Neural cell (in vitro differentiated cells): ENCODE results near the gene IQCN.

Experiments
- EP300 ChIP-seq: fragments of 450-650 bp; conservative IDR thresholded peaks from 2 replicates; pipeline ENCODE4 v1.6.1; 2014; ENCODE audit warnings: antibody characterized with exemption, mild to moderate bottlenecking, moderate library complexity; ENCODE audit not compliant: poor library complexity, severe bottlenecking
- EZH2 ChIP-seq: fragments of 200-600, 300-800 bp; shearing (Covaris generic), sonication (generic); IDR thresholded peaks from 2 replicates; pipeline ENCODE4 v1.6.1; 2014; ENCODE audit warnings: antibody characterized with exemption, low read length, borderline replicate concordance, mild to moderate bottlenecking; ENCODE audit not compliant: insufficient read depth, poor library complexity, severe bottlenecking
- MXI1 ChIP-seq: fragments of 450-650 bp; conservative IDR thresholded peaks from 2 replicates; pipeline ENCODE4 v1.6.1; 2014; ENCODE audit warnings: antibody characterized with exemption, mild to moderate bottlenecking; ENCODE audit not compliant: poor library complexity, severe bottlenecking
- POLR2AphosphoS5 ChIP-seq: IDR thresholded peaks from 2 replicates; pipeline ENCODE4 v1.6.1; 2012
- RAD21 ChIP-seq: fragments of 450-650 bp; conservative IDR thresholded peaks from 2 replicates; pipeline ENCODE4 v1.6.1; 2014; ENCODE audit warnings: antibody characterized with exemption, mild to moderate bottlenecking, moderate library complexity
- SMC3 ChIP-seq: fragments of 450-650 bp; conservative IDR thresholded peaks from 2 replicates; pipeline ENCODE4 v1.6.1; 2014; ENCODE audit warnings: antibody characterized with exemption, mild to moderate bottlenecking, moderate library complexity; ENCODE audit not compliant: poor library complexity
- TF ChIP-seq, protein P1 (sequence below): fragments of 450-650 bp; IDR thresholded peaks from 2 replicates; pipeline ENCODE4 v1.5.1; 2014; ENCODE audit warnings: antibody characterized with exemption, mild to moderate bottlenecking, moderate library complexity; ENCODE audit not compliant: poor library complexity, severe bottlenecking
- TF ChIP-seq, protein P2 (sequence below): IDR thresholded peaks from 2 replicates; pipeline ENCODE4 v1.6.1; 2012; ENCODE audit warnings: borderline replicate concordance

GRCh38 chr19:18297308-18297707 is 23.1 kb upstream of the IQCN start:
- TF ChIP-seq, protein P1, sequence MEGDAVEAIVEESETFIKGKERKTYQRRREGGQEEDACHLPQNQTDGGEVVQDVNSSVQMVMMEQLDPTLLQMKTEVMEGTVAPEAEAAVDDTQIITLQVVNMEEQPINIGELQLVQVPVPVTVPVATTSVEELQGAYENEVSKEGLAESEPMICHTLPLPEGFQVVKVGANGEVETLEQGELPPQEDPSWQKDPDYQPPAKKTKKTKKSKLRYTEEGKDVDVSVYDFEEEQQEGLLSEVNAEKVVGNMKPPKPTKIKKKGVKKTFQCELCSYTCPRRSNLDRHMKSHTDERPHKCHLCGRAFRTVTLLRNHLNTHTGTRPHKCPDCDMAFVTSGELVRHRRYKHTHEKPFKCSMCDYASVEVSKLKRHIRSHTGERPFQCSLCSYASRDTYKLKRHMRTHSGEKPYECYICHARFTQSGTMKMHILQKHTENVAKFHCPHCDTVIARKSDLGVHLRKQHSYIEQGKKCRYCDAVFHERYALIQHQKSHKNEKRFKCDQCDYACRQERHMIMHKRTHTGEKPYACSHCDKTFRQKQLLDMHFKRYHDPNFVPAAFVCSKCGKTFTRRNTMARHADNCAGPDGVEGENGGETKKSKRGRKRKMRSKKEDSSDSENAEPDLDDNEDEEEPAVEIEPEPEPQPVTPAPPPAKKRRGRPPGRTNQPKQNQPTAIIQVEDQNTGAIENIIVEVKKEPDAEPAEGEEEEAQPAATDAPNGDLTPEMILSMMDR = no peak
- TF ChIP-seq EZH2 (no peak), EP300 (no peak), POLR2AphosphoS5 (no peak), MXI1 (no peak), SMC3 (no peak), RAD21 (no peak)
- TF ChIP-seq, protein P2, sequence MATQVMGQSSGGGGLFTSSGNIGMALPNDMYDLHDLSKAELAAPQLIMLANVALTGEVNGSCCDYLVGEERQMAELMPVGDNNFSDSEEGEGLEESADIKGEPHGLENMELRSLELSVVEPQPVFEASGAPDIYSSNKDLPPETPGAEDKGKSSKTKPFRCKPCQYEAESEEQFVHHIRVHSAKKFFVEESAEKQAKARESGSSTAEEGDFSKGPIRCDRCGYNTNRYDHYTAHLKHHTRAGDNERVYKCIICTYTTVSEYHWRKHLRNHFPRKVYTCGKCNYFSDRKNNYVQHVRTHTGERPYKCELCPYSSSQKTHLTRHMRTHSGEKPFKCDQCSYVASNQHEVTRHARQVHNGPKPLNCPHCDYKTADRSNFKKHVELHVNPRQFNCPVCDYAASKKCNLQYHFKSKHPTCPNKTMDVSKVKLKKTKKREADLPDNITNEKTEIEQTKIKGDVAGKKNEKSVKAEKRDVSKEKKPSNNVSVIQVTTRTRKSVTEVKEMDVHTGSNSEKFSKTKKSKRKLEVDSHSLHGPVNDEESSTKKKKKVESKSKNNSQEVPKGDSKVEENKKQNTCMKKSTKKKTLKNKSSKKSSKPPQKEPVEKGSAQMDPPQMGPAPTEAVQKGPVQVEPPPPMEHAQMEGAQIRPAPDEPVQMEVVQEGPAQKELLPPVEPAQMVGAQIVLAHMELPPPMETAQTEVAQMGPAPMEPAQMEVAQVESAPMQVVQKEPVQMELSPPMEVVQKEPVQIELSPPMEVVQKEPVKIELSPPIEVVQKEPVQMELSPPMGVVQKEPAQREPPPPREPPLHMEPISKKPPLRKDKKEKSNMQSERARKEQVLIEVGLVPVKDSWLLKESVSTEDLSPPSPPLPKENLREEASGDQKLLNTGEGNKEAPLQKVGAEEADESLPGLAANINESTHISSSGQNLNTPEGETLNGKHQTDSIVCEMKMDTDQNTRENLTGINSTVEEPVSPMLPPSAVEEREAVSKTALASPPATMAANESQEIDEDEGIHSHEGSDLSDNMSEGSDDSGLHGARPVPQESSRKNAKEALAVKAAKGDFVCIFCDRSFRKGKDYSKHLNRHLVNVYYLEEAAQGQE = no peak
